ENCODE measurements around the gene POLR2C.
"Not testable (repeated sequence)": the region's sequence is repeated elsewhere in the genome, so short reads cannot be mapped to it uniquely, and the experiment has no call there.

POLR2C gene

DNA sequence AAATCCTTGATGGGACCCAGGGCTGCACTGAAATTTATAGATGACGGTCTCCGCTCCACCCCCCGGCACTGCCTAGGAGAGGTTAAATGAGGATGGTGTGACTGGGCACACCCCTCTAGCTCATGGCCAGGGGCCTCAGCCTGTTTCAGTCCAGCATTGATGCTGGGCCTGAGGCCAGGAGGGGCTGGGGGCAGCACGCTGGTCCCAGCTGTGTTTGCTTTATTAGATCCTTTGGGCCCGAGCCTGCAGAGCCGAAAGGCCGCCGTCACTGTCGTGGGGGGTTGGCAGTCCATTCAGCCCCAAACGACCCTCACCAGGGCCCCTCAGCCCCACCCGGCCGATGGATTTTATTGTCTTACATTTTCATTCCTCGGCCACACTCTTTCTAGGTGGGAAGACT, 34.6 kb downstream of the POLR2C start:
- Histone ChIP-seq H3K4me1 (ENCODE audit: control insufficient read depth, insufficient read depth, low read length) (no peaks in the 10 kb centered on the region), H3K27me3 (replicated peaks; ENCODE audit: control insufficient read depth, insufficient read depth, low read length) (peaks cover 23% of the 10 kb centered on the region), H3K4me3 (ENCODE audit: low read length) (no peak overlapping the region), H3K36me3 (ENCODE audit: control insufficient read depth, insufficient read depth, low read length, severe bottlenecking) (no peaks in the 10 kb centered on the region), H3K9ac (ENCODE audit: low read length) (no peak overlapping the region), H3K9me3 (ENCODE audit: control insufficient read depth, low read length) (no peaks in the 10 kb centered on the region)
- DNase-seq (ENCODE audit: low read depth) = no peak

DNA sequence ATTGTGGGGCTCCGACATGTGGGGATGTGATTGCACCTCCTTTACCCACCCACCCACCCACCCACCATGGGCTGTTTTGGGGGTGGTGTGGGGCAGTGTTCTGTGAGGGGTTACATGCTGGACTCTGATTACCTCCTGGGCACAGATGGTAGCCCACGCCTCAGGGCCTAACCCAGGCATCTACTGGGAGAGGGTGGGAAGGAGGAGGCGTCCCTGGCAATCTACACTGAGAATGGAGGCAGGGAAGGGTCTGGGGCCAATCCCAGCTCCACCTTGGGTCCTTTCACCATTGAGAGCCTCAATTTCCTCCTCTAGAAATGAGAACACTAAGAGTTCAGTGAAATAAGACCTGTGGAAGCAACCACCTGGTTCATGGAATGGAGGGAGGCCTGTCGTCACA, 35.6 kb downstream of the POLR2C start:
- Histone ChIP-seq H3K27me3 (replicated peaks; ENCODE audit: control insufficient read depth, insufficient read depth, low read length) (peaks cover 28% of the 10 kb centered on the region), H3K4me1 (ENCODE audit: control insufficient read depth, insufficient read depth, low read length) (no peaks in the 10 kb centered on the region), H3K9ac (ENCODE audit: low read length) (no peak overlapping the region), H3K4me3 (ENCODE audit: low read length) (no peak overlapping the region), H3K9me3 (ENCODE audit: control insufficient read depth, low read length) (no peaks in the 10 kb centered on the region), H3K36me3 (ENCODE audit: control insufficient read depth, insufficient read depth, low read length, severe bottlenecking) (no peaks in the 10 kb centered on the region)
- DNase-seq (ENCODE audit: low read depth) = no peak

DNA sequence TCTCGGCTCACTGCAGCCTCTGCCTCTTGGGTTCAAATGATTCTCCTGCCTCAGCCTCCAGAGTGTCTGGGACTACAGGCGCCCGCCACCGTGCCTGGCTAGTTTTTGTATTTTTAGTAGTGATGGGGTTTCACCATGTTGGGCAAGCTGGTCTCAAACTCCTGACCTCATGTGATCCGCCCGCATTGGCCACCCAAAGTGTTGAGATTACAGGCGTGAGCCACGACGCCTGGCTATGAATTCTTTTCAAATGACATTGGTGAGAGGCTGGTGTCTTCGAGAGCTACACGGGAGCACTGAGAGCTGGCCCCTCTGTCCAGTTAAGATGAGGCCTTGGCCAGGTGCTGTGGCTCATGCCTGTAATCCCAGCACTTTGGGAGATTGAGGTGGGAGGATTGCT, 37.5 kb downstream of the POLR2C start:
- H3K9ac ChIP-seq (ENCODE audit: low read length); H3K4me3 ChIP-seq (ENCODE audit: low read length); H3K4me1 ChIP-seq (ENCODE audit: control insufficient read depth, insufficient read depth, low read length); H3K36me3 ChIP-seq (ENCODE audit: control insufficient read depth, insufficient read depth, low read length, severe bottlenecking); DNase-seq (ENCODE audit: low read depth); H3K9me3 ChIP-seq (ENCODE audit: control insufficient read depth, low read length): not testable (repeated sequence)
- peaks cover 40% of the 10 kb centered on the region for H3K27me3 ChIP-seq (replicated peaks; ENCODE audit: control insufficient read depth, insufficient read depth, low read length)

GRCh38 chr16:57500578-57501111, 38.2 kb downstream of the POLR2C start:
- Histone ChIP-seq H3K4me3 (ENCODE audit: low read length) (no peak overlapping the region), H3K27me3 (replicated peaks; ENCODE audit: control insufficient read depth, insufficient read depth, low read length) (peaks cover 47% of the 10 kb centered on the region), H3K4me1 (ENCODE audit: control insufficient read depth, insufficient read depth, low read length) (no peaks in the 10 kb centered on the region), H3K9me3 (ENCODE audit: control insufficient read depth, low read length) (no peaks in the 10 kb centered on the region), H3K36me3 (ENCODE audit: control insufficient read depth, insufficient read depth, low read length, severe bottlenecking) (no peaks in the 10 kb centered on the region), H3K9ac (ENCODE audit: low read length) (no peak overlapping the region)
- no peak for DNase-seq (ENCODE audit: low read depth)

DNA sequence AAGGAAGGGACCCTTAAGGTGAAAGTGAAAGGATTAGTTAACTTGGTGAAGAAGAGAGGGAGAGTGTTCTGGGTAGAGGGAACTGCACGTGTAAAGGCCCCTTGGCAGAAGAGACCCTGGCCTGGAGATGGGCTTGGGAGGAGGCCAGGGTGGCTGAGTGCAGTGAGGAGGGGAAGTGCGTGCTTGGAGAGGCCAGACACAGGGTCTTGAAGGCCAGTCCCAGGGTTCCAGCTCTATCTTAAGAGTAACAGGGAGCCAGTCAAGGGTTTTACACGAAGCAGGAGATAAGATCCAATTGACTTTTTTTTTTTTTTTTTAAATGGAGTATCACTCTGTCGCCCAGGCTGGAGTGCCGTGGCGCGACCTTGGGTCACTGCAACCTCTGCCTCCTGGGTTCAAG, 39.0 kb downstream of the POLR2C start:
- Histone ChIP-seq H3K9ac (ENCODE audit: low read length) (no peak overlapping the region), H3K36me3 (ENCODE audit: control insufficient read depth, insufficient read depth, low read length, severe bottlenecking) (no peaks in the 10 kb centered on the region), H3K27me3 (replicated peaks; ENCODE audit: control insufficient read depth, insufficient read depth, low read length) (peaks cover 53% of the 10 kb centered on the region), H3K4me1 (ENCODE audit: control insufficient read depth, insufficient read depth, low read length) (no peaks in the 10 kb centered on the region), H3K9me3 (ENCODE audit: control insufficient read depth, low read length) (no peaks in the 10 kb centered on the region), H3K4me3 (ENCODE audit: low read length) (no peak overlapping the region)
- DNase-seq (ENCODE audit: low read depth) = no peak

DNA sequence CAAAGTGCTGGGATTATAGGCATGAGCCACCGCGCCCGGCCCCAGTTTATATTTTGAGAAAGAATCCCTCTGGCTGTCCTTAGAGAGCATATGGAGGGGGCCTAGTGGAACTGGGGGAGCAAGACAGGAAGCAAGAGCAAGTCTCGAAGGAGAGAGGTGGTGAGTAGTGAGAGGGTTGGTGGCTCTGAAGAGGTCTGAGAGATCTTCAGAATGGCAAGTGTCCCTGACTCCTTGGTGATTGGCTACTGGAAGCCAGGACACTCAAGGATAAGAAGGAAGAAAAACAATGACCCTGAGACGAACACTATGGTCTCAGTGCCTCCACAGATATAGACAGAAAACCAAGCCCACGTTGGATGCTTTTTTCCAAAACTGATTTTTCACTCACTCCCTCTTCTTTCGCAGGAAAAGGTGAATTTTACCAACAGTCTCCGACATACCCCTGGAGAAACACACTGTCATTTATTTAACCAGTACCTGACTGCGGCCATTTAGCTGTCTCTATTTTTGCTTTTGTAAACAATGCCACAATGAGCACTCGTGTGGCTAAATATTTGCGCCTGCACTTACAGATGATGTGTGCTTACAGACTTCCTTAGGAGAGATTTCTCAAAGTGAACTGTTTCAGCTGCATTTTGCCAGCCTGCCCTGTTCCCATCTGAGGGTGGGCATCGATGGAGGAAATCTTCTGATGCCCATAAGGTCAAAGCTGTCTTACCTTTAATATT, 39.7 kb downstream of the POLR2C start:
- Histone ChIP-seq H3K4me1 (ENCODE audit: control insufficient read depth, insufficient read depth, low read length) (no peaks in the 10 kb centered on the region), H3K36me3 (ENCODE audit: control insufficient read depth, insufficient read depth, low read length, severe bottlenecking) (no peaks in the 10 kb centered on the region), H3K4me3 (ENCODE audit: low read length) (no peak overlapping the region), H3K9ac (ENCODE audit: low read length) (no peak overlapping the region), H3K9me3 (ENCODE audit: control insufficient read depth, low read length) (no peaks in the 10 kb centered on the region), H3K27me3 (replicated peaks; ENCODE audit: control insufficient read depth, insufficient read depth, low read length) (peaks cover 57% of the 10 kb centered on the region)
- no peak for DNase-seq (ENCODE audit: low read depth)

GRCh38 chr16:57503366-57503765, 40.9 kb downstream of the POLR2C start:
- peaks cover 58% of the 10 kb centered on the region for H3K27me3 ChIP-seq (replicated peaks; ENCODE audit: control insufficient read depth, insufficient read depth, low read length)
- DNase-seq (ENCODE audit: low read depth) = no peak
- no peaks in the 10 kb centered on the region for H3K4me1 ChIP-seq (ENCODE audit: control insufficient read depth, insufficient read depth, low read length)
- no peak overlapping the region for H3K9ac ChIP-seq (ENCODE audit: low read length)
- H3K9me3 ChIP-seq (ENCODE audit: control insufficient read depth, low read length) = no peaks in the 10 kb centered on the region
- no peaks in the 10 kb centered on the region for H3K36me3 ChIP-seq (ENCODE audit: control insufficient read depth, insufficient read depth, low read length, severe bottlenecking)
- H3K4me3 ChIP-seq (ENCODE audit: low read length) = no peak overlapping the region

GRCh38 chr16:57504001-57504400, 41.5 kb downstream of the POLR2C start:
- DNase-seq (ENCODE audit: low read depth) = no peak
- no peak overlapping the region for H3K9ac ChIP-seq (ENCODE audit: low read length)
- H3K36me3 ChIP-seq (ENCODE audit: control insufficient read depth, insufficient read depth, low read length, severe bottlenecking) = no peaks in the 10 kb centered on the region
- no peaks in the 10 kb centered on the region for H3K9me3 ChIP-seq (ENCODE audit: control insufficient read depth, low read length)
- peaks cover 61% of the 10 kb centered on the region for H3K27me3 ChIP-seq (replicated peaks; ENCODE audit: control insufficient read depth, insufficient read depth, low read length)
- no peak overlapping the region for H3K4me3 ChIP-seq (ENCODE audit: low read length)
- H3K4me1 ChIP-seq (ENCODE audit: control insufficient read depth, insufficient read depth, low read length) = no peaks in the 10 kb centered on the region

DNA sequence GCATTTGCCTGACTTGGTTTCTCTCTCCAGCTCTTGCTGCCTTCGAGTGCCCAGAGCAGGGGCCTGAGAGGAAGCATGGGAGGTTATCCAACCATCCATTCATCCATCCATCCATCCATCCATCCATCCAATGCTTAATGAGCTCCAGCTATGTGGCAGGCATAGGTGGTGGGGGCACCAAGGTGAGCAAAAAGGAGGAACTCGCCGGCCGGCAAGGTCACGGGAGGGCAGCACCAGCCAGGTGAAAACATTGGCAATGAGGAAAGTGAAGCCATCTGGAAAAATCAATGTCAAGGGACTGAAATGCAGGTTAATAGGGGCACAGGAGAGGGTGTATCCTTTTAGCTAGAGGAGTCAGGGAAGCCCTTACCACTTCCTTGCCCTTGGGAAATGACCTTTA, 42.0 kb downstream of the POLR2C start:
- Histone ChIP-seq H3K4me1 (ENCODE audit: control insufficient read depth, insufficient read depth, low read length) (no peaks in the 10 kb centered on the region), H3K4me3 (ENCODE audit: low read length) (no peak overlapping the region), H3K9ac (ENCODE audit: low read length) (no peak overlapping the region), H3K27me3 (replicated peaks; ENCODE audit: control insufficient read depth, insufficient read depth, low read length) (peaks cover 61% of the 10 kb centered on the region), H3K36me3 (ENCODE audit: control insufficient read depth, insufficient read depth, low read length, severe bottlenecking) (no peaks in the 10 kb centered on the region), H3K9me3 (ENCODE audit: control insufficient read depth, low read length) (no peaks in the 10 kb centered on the region)
- no peak for DNase-seq (ENCODE audit: low read depth)

GRCh38 chr16:57505169-57505568, 42.7 kb downstream of the POLR2C start:
- Histone ChIP-seq H3K9me3 (ENCODE audit: control insufficient read depth, low read length) (no peaks in the 10 kb centered on the region), H3K36me3 (ENCODE audit: control insufficient read depth, insufficient read depth, low read length, severe bottlenecking) (no peaks in the 10 kb centered on the region), H3K27me3 (replicated peaks; ENCODE audit: control insufficient read depth, insufficient read depth, low read length) (peaks cover 61% of the 10 kb centered on the region), H3K4me1 (ENCODE audit: control insufficient read depth, insufficient read depth, low read length) (no peaks in the 10 kb centered on the region), H3K4me3 (ENCODE audit: low read length) (no peak overlapping the region), H3K9ac (ENCODE audit: low read length) (no peak overlapping the region)
- DNase-seq (ENCODE audit: low read depth) = no peak

GRCh38 chr16:57507136-57508034, 44.9 kb downstream of the POLR2C start:
- DNase-seq (ENCODE audit: low read depth) = no peak
- no peaks in the 10 kb centered on the region for H3K36me3 ChIP-seq (ENCODE audit: control insufficient read depth, insufficient read depth, low read length, severe bottlenecking)
- no peaks in the 10 kb centered on the region for H3K4me1 ChIP-seq (ENCODE audit: control insufficient read depth, insufficient read depth, low read length)
- no peak overlapping the region for H3K4me3 ChIP-seq (ENCODE audit: low read length)
- no peaks in the 10 kb centered on the region for H3K9me3 ChIP-seq (ENCODE audit: control insufficient read depth, low read length)
- H3K27me3 ChIP-seq (replicated peaks; ENCODE audit: control insufficient read depth, insufficient read depth, low read length) = peaks cover 51% of the 10 kb centered on the region
- no peak overlapping the region for H3K9ac ChIP-seq (ENCODE audit: low read length)

Data from adipocyte (in vitro differentiated cells).